GM18498 (cell line): ENCODE measurements around the gene ADAMTS12.
"Not testable (repeated sequence)": the region's sequence is repeated elsewhere in the genome, so short reads cannot be mapped to it uniquely, and the experiment has no call there.

Experiments used
- ATAC-seq: cut with Tn5 transposase; IDR thresholded peaks from one replicate; pipeline ENCODE4 v1.9.1; 2021; ENCODE audit warnings: mild to moderate bottlenecking, moderate library complexity; ENCODE audit not compliant: unreplicated experiment

ADAMTS12 gene

GRCh38 chr5:33891788-33892619 is at the start of gene ADAMTS12:
Gene ADAMTS12 (minus strand): TSS chr5:33891990. CDS start chr5:33891856, 134 bp downstream.
- no peak for ATAC-seq

- ATAC-seq = no peak
Measured at GRCh38 chr5:33941090-33941489, 49.3 kb upstream of the ADAMTS12 start.

- no peak for ATAC-seq
Measured at GRCh38 chr5:33939556-33940262, 47.9 kb upstream of the ADAMTS12 start.

GRCh38 chr5:33938881-33939280 is 47.1 kb upstream of the ADAMTS12 start:
- no peak for ATAC-seq

- no peak for ATAC-seq
Measured at GRCh38 chr5:33938507-33938796, 46.7 kb upstream of the ADAMTS12 start.

- no peak for ATAC-seq
Measured at GRCh38 chr5:33937707-33938506, 46.1 kb upstream of the ADAMTS12 start.

GRCh38 chr5:33937017-33937706 is 45.4 kb upstream of the ADAMTS12 start:
- ATAC-seq = no peak

GRCh38 chr5:33936381-33937016 is 44.7 kb upstream of the ADAMTS12 start, which contains the start of gene RXFP3:
Gene RXFP3 (plus strand): TSS chr5:33936386. CDS start chr5:33936741, 355 bp downstream.
- ATAC-seq = no peak

GRCh38 chr5:33936004-33936380 is 44.2 kb upstream of the ADAMTS12 start:
- peak; percentile 42 for ATAC-seq

GRCh38 chr5:33934176-33934575 is 42.4 kb upstream of the ADAMTS12 start:
- peak; percentile 22 for ATAC-seq

GRCh38 chr5:33933723-33934169 is 42.0 kb upstream of the ADAMTS12 start:
- peak; percentile 88 for ATAC-seq

- no peak for ATAC-seq
Measured at GRCh38 chr5:33931136-33931535, 39.3 kb upstream of the ADAMTS12 start.

GRCh38 chr5:33929925-33930690 is 38.3 kb upstream of the ADAMTS12 start:
- ATAC-seq = no peak

GRCh38 chr5:33928283-33928682 is 36.5 kb upstream of the ADAMTS12 start:
- no peak for ATAC-seq

GRCh38 chr5:33927685-33928084 is 35.9 kb upstream of the ADAMTS12 start:
- ATAC-seq = no peak

GRCh38 chr5:33925278-33925677 is 33.5 kb upstream of the ADAMTS12 start:
- peak; percentile 75 for ATAC-seq

- ATAC-seq = no peak
Measured at GRCh38 chr5:33921002-33921401, 29.2 kb upstream of the ADAMTS12 start.

- ATAC-seq = not testable (repeated sequence)
Measured at GRCh38 chr5:33914844-33915243, 23.1 kb upstream of the ADAMTS12 start.

- not testable (repeated sequence) for ATAC-seq
Measured at GRCh38 chr5:33906248-33906647, 14.5 kb upstream of the ADAMTS12 start.
